Tibial nerve (tissue), 4 donors: ENCODE measurements around the gene LATS2.

Source experiments
- EP300 ChIP-seq, 2 donors: sonication (generic); formaldehyde crosslinking; IDR thresholded peaks; one replicate each; pipeline ENCODE4 v1.6.1; 2017; ENCODE audit warnings: antibody characterized with exemption in 2 of 2, mild to moderate bottlenecking in 1 of 2
- POLR2A ChIP-seq, 2 donors: fragments of 450-650 bp; IDR thresholded peaks; one replicate each; pipeline ENCODE4 v1.6.1; 2017; ENCODE audit warnings: antibody characterized with exemption in 2 of 2, mild to moderate bottlenecking in 2 of 2, moderate library complexity in 2 of 2
- TF ChIP-seq, protein P1 (sequence below), 5 experiments: fragments of 200-600 bp in 3 of 5; fragments of 450-650 bp in 2 of 5; sonication (generic) in 3 of 5; IDR thresholded peaks; one replicate each; pipeline ENCODE4 v1.5.1; 2016 to 2019; ENCODE audit warnings: antibody characterized with exemption in 5 of 5, mild to moderate bottlenecking in 3 of 5, moderate library complexity in 2 of 5

DNA sequence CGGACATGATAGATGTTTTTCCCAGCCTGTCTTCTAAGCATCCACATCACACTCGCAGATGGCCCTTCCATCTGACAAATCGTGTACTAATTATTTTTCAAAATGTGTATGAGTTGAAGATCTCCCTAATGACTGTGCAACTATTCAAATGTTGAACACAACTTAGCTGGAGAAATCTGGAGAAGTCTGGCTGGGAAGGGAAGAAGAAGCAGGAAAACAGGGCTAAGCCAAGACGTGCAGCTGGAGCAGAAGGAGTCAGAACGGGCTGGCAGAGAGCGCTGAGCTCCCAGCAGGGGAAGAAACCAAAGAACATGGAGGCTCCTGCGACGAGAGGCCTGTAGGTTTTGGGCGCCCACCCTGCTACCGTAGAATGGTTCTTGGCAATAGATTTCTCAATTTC is 13.2 kb upstream of the LATS2 start:
- TF ChIP-seq, protein P1, sequence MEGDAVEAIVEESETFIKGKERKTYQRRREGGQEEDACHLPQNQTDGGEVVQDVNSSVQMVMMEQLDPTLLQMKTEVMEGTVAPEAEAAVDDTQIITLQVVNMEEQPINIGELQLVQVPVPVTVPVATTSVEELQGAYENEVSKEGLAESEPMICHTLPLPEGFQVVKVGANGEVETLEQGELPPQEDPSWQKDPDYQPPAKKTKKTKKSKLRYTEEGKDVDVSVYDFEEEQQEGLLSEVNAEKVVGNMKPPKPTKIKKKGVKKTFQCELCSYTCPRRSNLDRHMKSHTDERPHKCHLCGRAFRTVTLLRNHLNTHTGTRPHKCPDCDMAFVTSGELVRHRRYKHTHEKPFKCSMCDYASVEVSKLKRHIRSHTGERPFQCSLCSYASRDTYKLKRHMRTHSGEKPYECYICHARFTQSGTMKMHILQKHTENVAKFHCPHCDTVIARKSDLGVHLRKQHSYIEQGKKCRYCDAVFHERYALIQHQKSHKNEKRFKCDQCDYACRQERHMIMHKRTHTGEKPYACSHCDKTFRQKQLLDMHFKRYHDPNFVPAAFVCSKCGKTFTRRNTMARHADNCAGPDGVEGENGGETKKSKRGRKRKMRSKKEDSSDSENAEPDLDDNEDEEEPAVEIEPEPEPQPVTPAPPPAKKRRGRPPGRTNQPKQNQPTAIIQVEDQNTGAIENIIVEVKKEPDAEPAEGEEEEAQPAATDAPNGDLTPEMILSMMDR (IDR thresholded peaks at IDR 0.05): no peak
- TF ChIP-seq POLR2A (IDR thresholded peaks at IDR 0.05) (no peak), EP300 (IDR thresholded peaks at IDR 0.05) (peak in 1 of 2 donors; percentile 36)
